Measurements from ENCODE around the gene ADAM15. TPM values are rescaled to one million over a fixed set of nuclear protein-coding genes. Genes with fewer than 3 reads are reported as not detected.

ADAM15 gene
- polyA plus RNA-seq, 1 of the 3 experiments (the other 2 are of a cell fraction) = 60.1 TPM

- Histone ChIP-seq H4K20me1 (ENCODE audit: insufficient read depth) (no peaks in the 10 kb centered on the region), H3K79me2 (ENCODE audit: insufficient read depth) (no peaks in the 10 kb centered on the region), H3K36me3 (replicated peaks in 1 of 2; ENCODE audit: control insufficient read depth in 1 of 2, insufficient read depth in 2 of 2, low read length in 1 of 2) (no peaks in the 10 kb centered on the region), H3K27ac (ENCODE audit: low read depth in 2 of 2, low read length in 1 of 2) (no peak overlapping the region), H3K27me3 (ENCODE audit: insufficient read depth) (no peaks in the 10 kb centered on the region; the same call in 1 of the 2 replicates), H3K9me2 (no peaks in the 10 kb centered on the region), H3K4me3 (ENCODE audit: low read depth in 2 of 2, low read length in 1 of 2) (no peak overlapping the region), H3K9me3 (no peaks in the 10 kb centered on the region), H3K4me1 (ENCODE audit: control insufficient read depth in 1 of 2, insufficient read depth in 2 of 2, low read depth in 1 of 2, low read length in 1 of 2) (no peaks in the 10 kb centered on the region), H2AFZ (ENCODE audit: low read depth) (no peak overlapping the region), H3K9ac (no peak overlapping the region), H3K4me2 (no peak overlapping the region), H3F3A (replicated peaks; ENCODE audit: insufficient read depth) (no peaks in the 10 kb centered on the region)
- ChIA-PET POLR2A (no interaction called here), CTCF (interaction anchor here (1.1 to 7.0 kb wide), 5 partner anchors 10 to 64 kb away, joined by 3 to 30 read pairs (median 6); no protein-coding TSS in a partner anchor)
- TF ChIP-seq GATA2 (CRISPR knock-in tag; IDR thresholded peaks at IDR 0.05) = no peak
- TF ChIP-seq POLR2AphosphoS5 (IDR thresholded peaks at IDR 0.05; ENCODE audit: low read depth, low read length) = no peak
- TF ChIP-seq FOSL2 (IDR thresholded peaks at IDR 0.05; ENCODE audit: borderline replicate concordance, low read depth) = no peak
- no peak for TF ChIP-seq CTCF (IDR thresholded peaks at IDR 0.05)
- no peak for TF ChIP-seq EP300 (IDR thresholded peaks at IDR 0.05; ENCODE audit: borderline replicate concordance in 1 of 2, low read depth in 1 of 2, low read length in 1 of 2)
- TF ChIP-seq FOXJ3 (CRISPR knock-in tag; IDR thresholded peaks at IDR 0.05) = no peak
- no peak for TF ChIP-seq GABPA (IDR thresholded peaks at IDR 0.05; ENCODE audit: low read depth)
- TF ChIP-seq TCF12 (IDR thresholded peaks at IDR 0.05) = no peak
- TF ChIP-seq RCOR1 (IDR thresholded peaks at IDR 0.05; ENCODE audit: low read length) = no peak
- no peak for TF ChIP-seq MEF2A (IDR thresholded peaks at IDR 0.05; ENCODE audit: borderline replicate concordance, low read depth)
- WGBS (ENCODE audit: low lambda C conversion rate) = 76% methylated on average over 6 of the region's 6 CpGs
- no peak for DNase-seq
These were observed 55.7 kb downstream of the ADAM15 start for GRCh38 chr1:155106862-155107261.

GRCh38 chr1:155107309-155108264, 56.5 kb downstream of the ADAM15 start:
- 53% methylated on average over 10 of the region's 12 CpGs for WGBS (ENCODE audit: low lambda C conversion rate)
- no peak for DNase-seq
- H2AFZ ChIP-seq (ENCODE audit: low read depth) = no peak overlapping the region

More at GRCh38 chr1:155107309-155108264, 56.5 kb downstream of the ADAM15 start:
- Histone ChIP-seq H3K36me3 (replicated peaks in 1 of 2; ENCODE audit: control insufficient read depth in 1 of 2, insufficient read depth in 2 of 2, low read length in 1 of 2) (no peaks in the 10 kb centered on the region), H3K27me3 (ENCODE audit: insufficient read depth) (no peaks in the 10 kb centered on the region; the same call in 1 of the 2 replicates), H3F3A (replicated peaks; ENCODE audit: insufficient read depth) (no peaks in the 10 kb centered on the region), H3K4me3 (ENCODE audit: low read depth in 2 of 2, low read length in 1 of 2) (no peak overlapping the region), H3K27ac (ENCODE audit: low read depth in 2 of 2, low read length in 1 of 2) (no peak overlapping the region), H3K9me3 (no peaks in the 10 kb centered on the region), H3K9ac (no peak overlapping the region), H3K9me2 (no peaks in the 10 kb centered on the region), H3K4me1 (ENCODE audit: control insufficient read depth in 1 of 2, insufficient read depth in 2 of 2, low read depth in 1 of 2, low read length in 1 of 2) (no peaks in the 10 kb centered on the region), H3K79me2 (ENCODE audit: insufficient read depth) (no peaks in the 10 kb centered on the region), H3K4me2 (no peak overlapping the region), H4K20me1 (ENCODE audit: insufficient read depth) (no peaks in the 10 kb centered on the region)
- TF ChIP-seq RXRA (IDR thresholded peaks at IDR 0.05; ENCODE audit: borderline replicate concordance, low read depth) (no peak), RFX5 (IDR thresholded peaks at IDR 0.05; ENCODE audit: low read length) (no peak), TAF1 (IDR thresholded peaks at IDR 0.05; ENCODE audit: borderline replicate concordance, low read depth, low read length) (no peak), NRF1 (IDR thresholded peaks at IDR 0.05; ENCODE audit: low read depth, low read length) (no peak), MAX (IDR thresholded peaks at IDR 0.05; ENCODE audit: low read depth) (no peak), NFIC (IDR thresholded peaks at IDR 0.05; ENCODE audit: borderline replicate concordance) (no peak), FOXJ3 (CRISPR knock-in tag; IDR thresholded peaks at IDR 0.05) (no peak), GABPA (IDR thresholded peaks at IDR 0.05; ENCODE audit: low read depth) (no peak)
- CTCF ChIA-PET = interaction anchor here (0.7 to 7.0 kb wide), 11 partner anchors 10 to 106 kb away, joined by 3 to 30 read pairs (median 4); no protein-coding TSS in a partner anchor
- POLR2A ChIA-PET = no interaction called here

All from SK-N-SH (cell line).